Keratinocyte (primary cell): ENCODE results near the gene SOCS1.

Experiments used
- CTCF ChIP-seq, 3 experiments: IDR thresholded peaks in 1 of 3; conservative IDR thresholded peaks in 1 of 3; optimal IDR thresholded peaks in 1 of 3; 2 replicates in 2 of 3; 3 replicates in 1 of 3; pipeline versions ENCODE3 to v1.5.1; 2011; ENCODE audit warnings: low read length in 3 of 3, mild to moderate bottlenecking in 3 of 3, moderate library complexity in 2 of 3, control low read depth in 1 of 3, inconsistent platforms in 1 of 3; ENCODE audit not compliant: insufficient read depth in 2 of 3; ENCODE audit errors: extremely low read depth in 1 of 3
- EZH2 ChIP-seq: IDR thresholded peaks from one replicate; pipeline ENCODE4 v1.6.1; 2012; ENCODE audit warnings: inconsistent platforms, mild to moderate bottlenecking, low read length, moderate library complexity

- no peak for TF ChIP-seq CTCF (optimal IDR thresholded peaks at IDR 0.05 in 1 of 3, IDR thresholded peaks at IDR 0.05 in 1 of 3, conservative IDR thresholded peaks at IDR 0.05 in 1 of 3; ENCODE audit: extremely low read depth in 1 of 3, insufficient read depth in 2 of 3, low read length in 3 of 3)
- no peak for TF ChIP-seq EZH2
Observed at GRCh38 chr16:11273721-11274324, 17.8 kb upstream of the SOCS1 start.
